ENCODE data around the gene RPS21.

RPS21 gene

DNA sequence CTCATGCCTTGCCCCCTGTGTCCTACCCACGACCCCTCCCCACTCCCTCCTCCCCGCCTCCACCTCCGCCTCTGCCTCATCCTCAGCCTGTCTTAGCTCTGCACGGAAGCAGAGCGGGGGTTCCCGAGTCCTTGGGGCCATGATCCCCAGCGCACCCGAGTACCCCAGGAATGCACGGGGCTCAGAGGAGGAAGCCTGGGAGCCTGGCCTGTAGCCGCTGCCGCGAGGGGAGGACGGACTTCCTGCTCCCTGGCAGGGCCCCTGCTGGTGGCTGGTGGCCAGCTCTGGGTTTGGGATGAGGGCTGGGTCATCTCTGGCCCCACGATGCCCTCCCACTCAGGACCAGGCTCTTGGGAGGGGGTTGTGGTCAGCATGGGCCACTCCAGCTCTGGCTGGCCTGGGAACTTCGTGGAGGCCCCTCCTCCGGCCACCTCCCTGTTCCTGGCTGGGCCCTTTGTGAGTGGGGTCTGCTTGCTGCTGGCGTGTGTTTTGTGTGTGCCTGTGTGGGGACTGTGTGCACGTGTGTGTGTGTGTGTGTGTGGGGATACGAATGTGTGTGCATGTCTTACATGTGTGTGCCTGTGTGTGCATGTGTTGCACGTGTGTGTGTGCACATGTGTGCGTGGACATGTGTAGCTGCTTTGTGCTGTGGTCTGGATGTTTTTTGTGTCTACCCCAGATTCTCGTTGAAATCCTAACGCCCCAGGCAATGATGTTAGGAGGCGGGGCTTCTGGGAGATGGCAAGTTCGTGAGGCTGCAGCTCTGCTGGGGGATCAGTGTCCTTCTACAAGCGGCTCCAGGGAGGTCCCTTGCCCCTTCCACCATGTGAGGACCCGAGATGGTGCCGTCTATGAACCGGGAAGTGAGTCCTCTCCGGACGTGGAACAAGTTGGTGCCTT is 41.7 kb downstream of the RPS21 start:
- no peak for DNase-seq

DNA sequence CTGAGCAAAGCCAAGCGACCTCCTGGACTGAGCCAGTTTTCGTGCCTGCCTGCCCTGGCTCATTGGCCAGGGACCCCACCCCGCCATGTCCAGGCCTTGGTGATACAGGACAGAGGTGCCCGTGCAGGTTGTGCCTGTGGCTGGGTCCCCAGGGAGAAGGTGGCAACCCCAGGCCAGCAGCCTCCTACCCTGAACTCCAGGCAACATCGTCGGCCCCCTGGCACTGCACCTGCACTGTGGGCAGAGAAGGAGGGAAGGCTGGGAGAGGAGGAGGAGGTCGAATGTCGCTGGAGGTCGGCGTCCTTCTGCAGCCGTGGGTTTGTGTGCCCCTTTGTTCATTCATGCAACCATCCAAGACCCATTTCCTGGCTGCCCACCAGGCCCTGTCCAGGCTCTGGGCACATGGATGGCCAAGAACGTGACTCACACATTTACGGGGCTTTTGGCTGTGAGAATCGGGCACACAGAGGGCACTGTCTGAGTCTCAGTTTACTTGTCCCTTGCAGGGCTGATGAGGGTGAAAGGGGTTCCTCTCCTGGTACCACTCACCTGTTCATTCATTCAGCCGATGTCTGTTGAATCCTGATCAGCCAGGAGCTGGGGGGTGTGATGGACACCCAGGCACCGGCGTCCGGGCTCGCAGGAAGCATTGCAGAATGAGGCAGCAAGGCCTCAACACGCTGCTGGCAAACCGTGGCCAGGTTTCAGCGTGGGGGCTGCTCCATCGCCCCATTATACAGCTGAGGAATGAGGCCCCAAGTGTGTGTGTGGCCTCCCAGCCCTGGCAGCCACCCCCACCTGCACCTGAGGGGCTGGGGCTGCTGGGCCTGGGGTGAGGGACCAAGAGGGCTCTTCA is 42.8 kb downstream of the RPS21 start:
- no peak for DNase-seq

DNA sequence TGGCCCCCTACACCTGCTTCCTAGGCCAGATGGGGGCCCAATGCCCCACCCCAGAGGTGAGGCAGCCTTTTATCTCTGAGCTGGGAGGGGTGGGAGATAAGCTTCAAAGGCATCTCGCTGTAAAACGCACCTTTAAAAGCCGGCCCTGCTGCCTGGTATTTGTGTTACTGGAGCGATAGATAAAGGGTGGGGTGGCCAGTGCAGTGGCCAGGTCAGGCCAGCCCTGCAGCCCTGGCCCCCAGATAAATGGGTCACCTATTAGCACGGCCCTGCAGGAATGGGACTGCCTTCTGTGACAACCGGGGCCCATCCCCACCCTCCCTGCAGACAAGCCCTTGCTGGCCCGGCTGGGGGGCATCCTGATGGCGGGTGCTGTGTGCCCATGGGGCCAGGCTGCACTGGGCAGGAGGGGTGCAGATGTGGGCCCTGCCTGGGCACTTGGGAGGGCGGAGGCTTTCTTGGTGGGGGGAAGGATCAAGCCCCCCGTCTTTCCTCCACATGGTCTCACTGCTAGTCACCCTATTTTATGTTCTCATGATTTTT is 43.5 kb downstream of the RPS21 start:
- no peak for DNase-seq

DNA sequence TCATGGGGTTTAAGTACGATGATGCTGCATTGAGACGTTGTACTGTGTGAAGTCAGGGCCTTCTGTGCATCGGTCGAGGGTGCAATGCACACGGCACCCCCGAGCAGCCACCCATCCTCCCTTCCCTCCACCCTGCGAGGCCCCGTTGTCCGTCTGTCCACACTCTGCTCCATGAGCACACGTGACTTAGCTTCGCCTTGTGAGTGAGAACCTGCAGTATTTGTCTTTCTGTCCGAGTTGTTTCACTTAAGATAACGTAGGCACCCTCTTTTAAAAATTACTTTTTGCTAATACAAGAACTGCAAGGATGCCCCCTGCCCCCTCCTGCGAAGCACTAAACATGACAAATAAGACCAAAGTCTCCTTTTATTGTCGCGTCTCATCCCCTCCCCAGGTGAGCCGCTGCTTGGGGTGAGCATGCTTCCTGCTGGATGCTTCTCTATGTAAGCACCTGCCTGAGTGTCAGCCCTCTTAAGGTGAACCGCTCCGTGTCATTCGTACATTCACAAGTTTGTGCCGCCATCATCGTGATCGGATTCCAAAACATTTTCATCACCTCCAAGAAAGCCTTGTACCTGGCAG is 44.1 kb downstream of the RPS21 start:
- no peak for DNase-seq

DNA sequence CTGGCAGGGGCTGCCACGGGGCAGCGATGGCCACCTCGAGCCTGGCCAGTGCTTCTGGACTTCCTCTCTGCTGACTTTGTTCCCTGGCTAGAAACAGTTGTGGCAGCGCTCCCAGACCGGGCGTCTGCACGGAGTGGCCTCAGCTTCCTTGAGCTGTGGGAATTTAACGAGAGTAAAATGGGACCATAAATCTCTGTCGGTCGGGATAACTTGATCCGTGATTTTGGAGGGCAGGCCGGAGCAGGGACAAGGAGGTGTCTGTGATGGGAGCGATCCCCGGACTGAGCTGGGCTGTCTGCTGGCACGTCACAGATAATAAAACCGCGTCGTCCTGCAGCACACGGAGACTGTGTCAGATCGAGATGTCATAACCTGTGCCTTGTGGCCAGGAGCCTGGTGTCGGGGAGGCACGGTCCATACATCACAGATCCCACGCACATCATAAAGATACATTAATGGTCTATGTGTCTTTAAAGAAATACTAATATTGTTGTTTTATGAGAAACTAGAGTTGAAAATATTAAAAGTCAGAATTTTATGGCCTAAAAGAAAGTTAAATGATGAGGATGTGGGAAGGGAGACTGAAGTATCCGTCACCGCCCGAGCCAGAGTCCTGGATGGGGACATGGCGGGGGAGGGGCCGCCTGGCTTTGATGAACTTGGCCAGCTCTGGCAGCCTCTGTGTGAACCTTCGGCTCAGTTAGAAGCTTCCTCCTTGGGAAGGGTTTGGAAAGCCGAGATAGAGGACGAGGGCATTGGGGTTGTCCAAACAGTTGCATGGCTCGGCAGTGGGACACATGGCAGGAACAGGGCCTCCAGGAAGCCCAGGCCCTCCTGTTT is 47.0 kb downstream of the RPS21 start:
- DNase-seq, result no peak

DNA sequence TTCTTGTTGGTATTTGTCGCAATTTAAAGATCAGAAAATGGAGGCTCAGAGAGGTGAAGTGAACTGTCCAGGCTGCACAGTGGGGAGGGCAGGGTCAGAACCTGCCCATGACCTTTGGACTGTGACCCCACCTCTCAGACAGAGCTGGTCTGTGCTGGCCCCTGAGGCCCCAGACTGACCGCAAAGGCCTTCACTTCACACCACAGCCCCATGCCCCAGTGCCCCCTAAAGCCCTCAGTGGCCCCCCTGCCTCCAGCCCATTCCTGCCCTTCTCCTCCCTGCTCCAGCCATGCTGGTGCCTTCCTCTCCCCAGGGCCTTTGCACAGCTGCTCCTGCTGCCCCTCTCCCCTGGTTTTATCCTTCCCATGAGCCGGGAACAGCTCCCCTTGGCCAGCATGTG is 49.8 kb downstream of the RPS21 start:
- no peak for DNase-seq

DNA sequence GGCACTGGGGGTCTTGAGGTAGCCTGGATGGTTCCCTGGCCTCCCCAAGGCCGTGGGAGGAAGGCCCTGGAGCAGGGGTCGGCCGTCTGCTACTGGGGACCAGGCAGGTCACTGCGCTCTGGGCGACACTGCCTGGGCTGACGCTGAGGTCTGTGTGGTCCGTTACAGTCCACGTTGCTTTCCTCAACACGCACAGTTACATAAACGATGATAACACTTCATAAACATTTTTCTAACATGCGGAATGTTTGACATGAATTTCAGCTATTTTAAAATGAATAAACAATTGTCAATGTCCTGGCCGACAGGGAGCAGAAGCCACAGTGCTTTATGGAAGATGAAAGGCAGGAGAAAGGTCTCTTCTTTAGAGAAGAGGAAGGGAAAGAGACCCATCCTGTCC is 50.6 kb downstream of the RPS21 start:
- no peak for DNase-seq

DNA sequence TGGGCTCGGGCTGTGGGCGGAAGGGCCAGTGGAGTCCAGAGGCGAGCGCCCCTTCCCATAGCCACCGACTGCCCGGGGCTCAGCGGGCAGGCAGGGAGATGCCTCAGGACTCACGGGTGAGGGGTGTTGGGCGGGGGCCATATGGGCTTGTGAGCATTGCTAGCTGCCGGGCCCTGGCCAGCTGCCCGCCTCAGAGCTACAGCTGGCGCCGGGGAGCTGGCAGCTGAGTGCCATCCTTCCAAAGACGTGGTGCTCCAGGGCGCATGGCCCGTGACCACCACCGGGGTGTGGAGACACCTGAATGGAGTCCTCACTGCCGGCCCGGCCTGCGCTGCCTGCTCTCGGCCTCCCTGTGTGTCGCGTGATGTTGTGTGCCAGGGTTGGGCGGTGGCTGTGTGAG is 51.0 kb downstream of the RPS21 start:
- no peak for DNase-seq

Measured in 8988T (cell line).